GM18505 (cell line): ENCODE data around the gene CLASP1.
A peak's percentile ranks its signal among the peaks of the same experiment; 100 is the strongest.
"Not testable (repeated sequence)": the region's sequence is repeated elsewhere in the genome, so short reads cannot be mapped to it uniquely, and the experiment has no call there.

ENCODE experiments used
- ATAC-seq: cut with Tn5 transposase; IDR thresholded peaks from one replicate; pipeline ENCODE4 v1.9.1; 2021; ENCODE audit not compliant: unreplicated experiment
- POLR2A ChIP-seq: IDR thresholded peaks from 4 replicates; pipeline ENCODE4 v1.6.1; 2011; ENCODE audit warnings: borderline replicate concordance; ENCODE audit not compliant: insufficient read depth, insufficient read length; ENCODE audit errors: extremely low read depth

Gene CLASP1

GRCh38 chr2:121649149-121649595 is at the start of gene CLASP1:
Gene CLASP1, minus strand, starts transcription at chr2:121649462. Its CDS starts 43,567 bp downstream, at chr2:121605895.
- ATAC-seq: peak; percentile 30
- TF ChIP-seq POLR2A: no peak

- ATAC-seq: no peak
- no peak for TF ChIP-seq POLR2A
These were observed 49.2 kb upstream of the CLASP1 start for GRCh38 chr2:121698318-121698930.

- no peak for ATAC-seq
- TF ChIP-seq POLR2A: no peak
These were observed 47.9 kb upstream of the CLASP1 start for GRCh38 chr2:121697108-121697631.

GRCh38 chr2:121696410-121696930 is 47.2 kb upstream of the CLASP1 start:
- no peak for ATAC-seq

GRCh38 chr2:121695171-121695451 is 45.8 kb upstream of the CLASP1 start:
- no peak for ATAC-seq
- no peak for TF ChIP-seq POLR2A

More at GRCh38 chr2:121696410-121696930, 47.2 kb upstream of the CLASP1 start:
- TF ChIP-seq POLR2A: no peak

- ATAC-seq: no peak
- no peak for TF ChIP-seq POLR2A
These were observed 45.3 kb upstream of the CLASP1 start for GRCh38 chr2:121694398-121695170.

- not testable (repeated sequence) for ATAC-seq
These were observed 41.3 kb upstream of the CLASP1 start for GRCh38 chr2:121690572-121690971.

- no peak for ATAC-seq
These were observed 40.8 kb upstream of the CLASP1 start for GRCh38 chr2:121690095-121690494.

GRCh38 chr2:121689356-121689755 is 40.1 kb upstream of the CLASP1 start:
- no peak for ATAC-seq
- no peak for TF ChIP-seq POLR2A

More at GRCh38 chr2:121690095-121690494, 40.8 kb upstream of the CLASP1 start:
- TF ChIP-seq POLR2A: no peak

- no peak for ATAC-seq
- no peak for TF ChIP-seq POLR2A
These were observed 39.6 kb upstream of the CLASP1 start for GRCh38 chr2:121688820-121689219.

- no peak for ATAC-seq
- no peak for TF ChIP-seq POLR2A
These were observed 37.6 kb upstream of the CLASP1 start for GRCh38 chr2:121686902-121687301.

GRCh38 chr2:121686218-121686617 is 37.0 kb upstream of the CLASP1 start:
- no peak for ATAC-seq
- TF ChIP-seq POLR2A: no peak

- no peak for ATAC-seq
- TF ChIP-seq POLR2A: no peak
These were observed 33.4 kb upstream of the CLASP1 start for GRCh38 chr2:121682396-121683298.

GRCh38 chr2:121677855-121678254 is 28.6 kb upstream of the CLASP1 start:
- no peak for TF ChIP-seq POLR2A
- ATAC-seq: no peak

- not testable (repeated sequence) for ATAC-seq
These were observed 22.4 kb upstream of the CLASP1 start for GRCh38 chr2:121671621-121672020.
